SKM-1 (cell line): ENCODE measurements around the gene MOB2.
"Not testable (repeated sequence)": the region's sequence is repeated elsewhere in the genome, so short reads cannot be mapped to it uniquely, and the experiment has no call there.

Experiments
- DNase-seq: peaks from one replicate; lab custom pipeline; 2025; ENCODE audit not compliant: unreplicated experiment; lab: John Stamatoyannopoulos, UW

The MOB2 gene

DNA sequence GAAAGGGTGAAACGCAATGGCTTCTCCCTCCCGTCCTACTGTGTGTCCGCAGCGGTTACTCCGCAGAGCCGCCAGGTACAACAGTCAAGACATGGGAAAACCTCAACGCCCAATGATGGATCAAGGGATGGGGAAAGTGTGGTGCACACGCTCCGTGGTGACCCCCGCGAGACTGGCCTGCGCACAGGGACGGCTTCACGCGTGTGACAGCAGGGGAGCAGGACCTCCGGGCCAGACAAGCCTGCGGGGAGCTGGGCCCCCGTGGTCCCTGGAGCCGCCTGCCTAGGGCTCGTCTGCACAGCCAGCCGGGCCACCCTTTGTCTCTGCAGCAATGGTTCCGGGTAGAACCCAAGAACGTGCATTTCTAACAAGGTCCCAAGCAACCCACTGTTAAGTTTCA, 31.7 kb upstream of the MOB2 start:
- DNase-seq: no peak

DNA sequence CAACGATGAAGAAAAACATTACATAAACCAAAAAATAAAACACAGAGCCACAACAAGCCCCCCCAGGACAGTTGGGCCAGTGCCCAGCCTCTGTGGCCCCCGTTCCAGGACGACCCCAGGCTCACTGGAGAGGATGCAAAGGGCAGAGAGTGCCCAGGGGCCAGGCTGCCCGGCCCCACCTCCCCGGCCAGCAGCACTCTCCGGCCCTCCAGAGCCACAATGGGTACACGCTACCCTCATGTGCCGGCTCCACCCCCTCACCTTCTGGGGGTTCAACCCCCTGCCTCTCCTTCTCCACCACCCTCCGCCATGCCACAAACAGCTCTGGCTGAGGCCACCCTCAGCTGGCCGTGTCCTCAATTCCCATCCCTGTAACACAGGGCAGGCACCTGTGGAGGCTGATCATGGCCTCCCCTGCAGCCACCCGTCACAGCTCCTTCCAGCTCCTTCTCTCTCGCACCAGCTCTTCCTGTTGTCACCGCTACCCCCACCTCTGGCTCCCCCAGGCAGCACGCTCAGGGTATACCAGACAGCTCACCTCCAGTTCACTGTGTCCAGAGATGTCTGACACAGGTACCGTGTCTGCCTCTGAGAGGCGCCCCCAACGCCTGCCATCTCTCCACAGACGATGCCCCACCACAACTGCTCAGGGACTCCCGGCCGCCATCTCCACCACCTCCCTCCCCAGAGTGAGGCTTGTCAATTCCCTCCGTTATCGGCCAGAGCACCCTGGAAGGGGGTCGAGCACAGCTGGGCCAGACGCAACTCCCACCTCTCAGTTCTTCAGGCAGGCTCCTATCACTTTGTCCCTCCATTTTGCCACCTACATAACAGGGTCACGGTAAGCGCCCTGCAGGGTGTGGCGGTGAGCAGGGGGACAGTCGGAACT, 30.8 kb upstream of the MOB2 start:
- DNase-seq: no peak

DNA sequence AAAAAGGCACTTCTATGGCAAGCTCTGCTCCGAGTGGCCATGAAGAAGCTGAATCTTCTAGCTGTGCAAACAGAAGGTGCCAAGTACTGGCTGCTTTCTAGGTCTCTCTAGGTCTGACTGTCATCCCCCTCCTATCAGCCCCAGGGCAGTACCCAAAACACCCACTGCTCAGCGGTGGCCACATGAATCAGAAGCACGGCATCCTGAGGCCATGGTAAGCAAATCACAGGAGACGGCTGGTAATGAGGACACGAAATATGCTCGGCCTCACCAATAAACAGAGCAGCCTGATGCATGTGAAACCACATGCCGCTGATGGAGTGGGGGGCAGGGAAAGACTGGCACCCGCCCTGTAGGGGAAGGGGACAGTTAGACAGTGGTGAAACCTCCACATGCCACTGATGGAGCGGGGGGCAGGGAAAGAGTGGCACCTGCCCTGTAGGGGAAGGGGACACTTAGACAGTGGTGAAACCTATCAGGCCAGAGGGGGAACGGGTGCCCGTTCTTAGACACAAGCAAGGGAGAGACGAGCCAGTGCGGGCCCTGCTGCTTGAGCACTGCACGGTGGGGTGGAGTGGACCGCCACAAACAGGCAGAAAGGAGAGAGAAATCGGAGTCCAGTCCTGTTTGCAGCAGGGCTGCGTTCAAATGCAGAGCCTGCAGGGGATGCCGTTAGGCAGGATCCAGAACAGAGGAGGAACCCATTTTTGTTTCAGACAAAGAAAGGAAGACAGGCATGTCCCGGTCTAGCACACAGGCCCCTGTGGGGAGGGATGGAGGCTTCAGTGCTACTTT, 29.9 kb upstream of the MOB2 start:
- DNase-seq: no peak

DNA sequence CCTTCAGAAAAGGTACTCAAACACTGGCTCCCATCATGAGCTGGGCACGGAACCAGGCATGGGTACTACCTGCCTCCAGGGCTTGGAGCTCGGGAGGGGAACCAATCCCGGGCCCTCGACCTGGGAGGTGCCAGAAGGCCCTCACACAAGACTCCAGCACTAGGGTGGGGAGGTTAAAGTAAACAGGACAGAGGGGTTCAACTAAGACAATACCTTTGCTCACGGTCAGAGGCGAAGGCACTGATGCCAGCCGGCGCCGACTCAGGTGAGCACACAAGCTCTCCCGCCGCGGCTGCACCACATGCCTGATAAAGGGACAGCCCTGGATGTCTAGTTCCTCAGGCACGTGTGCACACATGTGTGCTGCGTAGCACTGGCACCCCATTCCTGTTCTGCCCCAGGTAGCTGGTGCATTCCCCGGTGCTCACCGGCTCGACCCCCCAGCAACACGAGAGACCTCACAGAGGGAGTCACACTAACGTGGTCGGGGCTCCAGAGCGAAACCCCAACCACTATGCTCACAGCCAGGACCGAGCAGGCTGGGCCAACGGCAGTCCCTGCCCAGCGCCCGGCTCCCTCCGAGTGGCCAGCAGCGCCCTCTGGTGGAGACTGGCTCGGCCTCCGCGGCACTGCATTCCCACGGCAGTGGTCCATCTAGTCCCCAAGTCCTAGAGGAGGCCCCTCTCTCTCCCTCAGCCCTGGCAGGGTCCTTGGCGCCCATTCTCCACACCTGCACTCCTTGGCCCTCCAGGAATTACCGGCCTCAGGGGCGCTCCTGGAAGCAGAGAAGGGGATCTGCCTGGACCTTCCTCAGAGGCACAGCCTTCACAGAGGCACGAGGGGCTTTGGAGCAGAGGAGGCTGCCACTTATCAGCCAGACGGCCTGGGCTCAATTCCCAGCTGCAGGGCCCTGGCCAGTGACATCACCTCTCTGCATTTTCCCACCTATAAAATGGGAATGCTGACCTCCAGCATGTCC, 28.8 kb upstream of the MOB2 start:
- DNase-seq: peak; percentile 24

DNA sequence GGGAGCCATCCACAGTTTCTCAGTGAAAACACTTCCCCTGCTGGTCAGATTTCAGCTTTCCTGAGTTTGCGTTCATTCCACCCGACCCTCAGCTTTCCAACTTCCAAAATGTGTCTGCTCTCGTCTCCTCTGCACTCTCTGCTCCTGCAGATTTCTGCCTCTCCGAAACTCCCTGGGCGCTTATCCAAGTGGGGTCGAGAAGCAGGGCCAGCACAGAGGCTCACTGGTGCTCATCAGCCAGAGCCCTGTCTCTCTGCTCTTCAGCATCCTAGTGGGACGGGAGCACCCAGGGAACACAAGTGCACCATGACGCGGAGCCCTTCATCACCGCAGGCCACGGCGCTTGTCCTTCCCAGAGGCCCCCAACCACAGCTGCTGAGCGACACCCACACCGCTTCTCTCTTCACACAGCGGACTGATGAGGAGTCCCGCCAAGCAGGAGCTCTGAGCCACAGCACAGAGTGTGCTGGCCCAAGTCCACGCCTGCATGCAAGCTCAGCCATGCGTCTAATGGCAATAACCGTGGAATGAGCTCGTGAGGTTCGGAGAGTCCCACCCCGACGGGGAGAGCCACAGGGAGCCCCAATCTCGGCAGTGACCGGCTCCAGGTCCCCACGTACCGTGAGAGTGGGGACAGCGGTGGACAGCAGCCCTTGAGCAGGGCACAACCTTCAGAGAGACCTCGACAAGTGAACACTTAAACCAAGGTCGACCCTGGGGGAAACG, 27.9 kb upstream of the MOB2 start:
- no peak for DNase-seq

DNA sequence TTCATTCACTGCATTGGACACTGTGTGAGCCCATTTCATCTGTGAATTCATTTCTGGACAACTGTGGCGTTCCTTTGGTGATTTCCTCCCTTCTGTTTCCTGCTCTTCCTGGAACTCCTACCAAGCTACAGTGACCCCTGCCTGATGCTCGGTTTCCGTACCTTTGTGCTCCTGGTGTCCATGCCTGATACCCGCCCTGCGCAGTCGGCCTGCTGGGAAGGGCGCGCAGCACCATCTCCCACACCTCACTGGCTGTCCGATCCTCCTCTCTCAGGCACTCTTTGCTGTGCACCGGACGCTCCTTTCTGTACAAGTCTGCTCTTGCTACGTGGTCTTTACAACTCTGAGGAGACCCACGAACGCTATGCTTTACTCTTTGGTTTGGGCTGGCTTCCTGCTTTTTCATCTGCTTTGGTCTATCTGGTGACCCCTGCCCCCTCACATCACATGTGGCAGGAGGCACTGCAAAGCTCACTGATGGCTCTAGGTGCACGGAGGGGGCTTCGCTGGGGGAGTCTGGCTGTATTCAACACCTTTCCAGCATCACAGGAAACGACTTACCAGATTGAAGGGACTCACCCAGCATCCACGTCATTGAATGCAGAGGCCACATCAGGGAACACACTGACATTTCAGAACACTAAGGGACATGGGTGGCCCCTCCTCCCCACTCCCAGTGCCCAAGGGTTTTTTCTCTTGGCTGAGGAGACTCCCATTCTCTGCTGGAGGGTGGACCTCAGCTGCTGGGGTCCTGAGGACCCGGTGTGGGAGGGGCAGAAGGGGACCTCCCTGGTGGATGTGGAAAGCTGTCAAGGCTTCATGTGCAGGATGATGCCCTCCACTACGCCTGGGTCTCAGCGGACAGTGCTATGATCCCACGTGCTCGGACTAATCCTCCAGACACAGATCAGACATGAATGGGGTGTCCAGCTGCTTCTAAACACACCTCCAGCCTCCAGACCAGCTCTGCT, 27.0 kb upstream of the MOB2 start:
- DNase-seq: no peak

DNA sequence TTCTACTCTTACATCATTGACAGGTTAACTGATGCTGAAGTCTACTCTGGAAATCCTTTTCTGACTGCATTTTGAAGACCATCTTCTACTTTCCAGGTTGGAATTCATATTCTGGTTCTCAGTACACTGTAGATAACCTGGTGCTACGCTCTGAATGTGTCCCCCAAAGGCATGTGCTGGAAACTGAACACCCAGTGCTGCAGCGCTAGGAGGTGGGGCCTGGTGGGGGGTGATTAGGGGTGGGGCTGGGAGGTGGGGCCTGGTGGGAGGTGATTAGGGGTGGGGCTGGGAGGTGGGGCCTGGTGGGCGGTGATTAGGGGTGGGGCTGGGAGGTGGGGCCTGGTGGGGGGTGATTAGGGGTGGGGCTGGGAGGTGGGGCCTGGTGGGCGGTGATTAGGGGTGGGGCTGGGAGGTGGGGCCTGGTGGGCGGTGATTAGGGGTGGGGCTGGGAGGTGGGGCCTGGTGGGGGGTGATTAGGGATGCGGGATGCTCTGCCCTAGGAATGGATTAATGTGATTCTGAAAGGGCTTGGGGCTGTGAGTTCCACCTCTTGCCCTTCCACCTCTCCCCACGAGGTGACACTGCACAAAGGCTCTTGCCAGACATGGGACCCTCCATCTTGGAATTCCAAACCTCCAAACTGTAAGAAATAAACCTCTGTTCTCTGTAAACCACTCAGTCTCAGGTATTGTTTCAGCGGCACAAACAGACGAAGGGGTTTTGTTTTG, 26.1 kb upstream of the MOB2 start:
- DNase-seq: not testable (repeated sequence)

DNA sequence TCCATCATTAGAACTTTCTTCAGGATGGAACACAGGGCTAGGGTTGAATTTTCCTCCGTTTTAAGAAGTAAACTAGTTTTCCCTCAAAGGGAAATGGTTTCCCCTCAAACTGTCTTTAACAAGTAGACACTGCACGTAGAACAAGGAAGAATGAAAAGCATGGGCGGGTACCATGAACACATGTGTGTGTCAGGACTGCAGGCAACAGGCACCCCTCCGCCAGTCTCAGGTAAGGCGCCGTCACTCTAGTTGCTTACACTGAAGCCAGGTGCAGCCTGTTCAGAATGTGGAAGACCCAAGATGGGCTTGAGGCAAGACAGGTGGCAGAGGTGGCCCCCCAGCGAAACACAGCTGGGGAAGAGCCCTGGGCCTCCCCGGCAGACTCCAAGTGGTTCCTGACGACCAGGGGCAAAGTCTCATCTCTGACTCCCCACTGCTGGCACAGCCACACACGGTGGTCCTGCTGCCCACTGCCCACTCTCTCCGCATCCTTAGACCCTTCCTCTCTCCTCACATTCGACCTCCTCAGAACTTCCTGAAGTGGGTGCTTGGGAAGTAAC, 25.4 kb upstream of the MOB2 start:
- no peak for DNase-seq

DNA sequence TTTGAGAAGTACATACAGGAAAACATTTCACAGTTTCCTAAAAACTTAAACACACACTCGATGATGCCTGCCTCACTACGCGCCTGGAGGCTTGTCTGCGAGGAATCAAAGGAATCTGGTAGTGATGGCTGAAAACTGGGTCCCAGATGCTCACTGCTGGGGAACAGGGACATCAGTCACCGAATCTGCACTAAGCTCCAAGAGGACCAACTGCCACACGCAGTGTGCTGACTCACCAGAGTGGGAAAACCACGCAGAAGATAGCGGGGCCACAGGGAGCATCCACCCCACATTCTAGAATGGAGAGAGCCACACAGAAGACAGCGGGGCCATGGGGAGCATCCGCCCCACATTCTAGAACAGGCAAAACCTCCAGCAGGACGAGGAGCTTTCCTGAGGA, 24.3 kb upstream of the MOB2 start:
- DNase-seq: no peak

DNA sequence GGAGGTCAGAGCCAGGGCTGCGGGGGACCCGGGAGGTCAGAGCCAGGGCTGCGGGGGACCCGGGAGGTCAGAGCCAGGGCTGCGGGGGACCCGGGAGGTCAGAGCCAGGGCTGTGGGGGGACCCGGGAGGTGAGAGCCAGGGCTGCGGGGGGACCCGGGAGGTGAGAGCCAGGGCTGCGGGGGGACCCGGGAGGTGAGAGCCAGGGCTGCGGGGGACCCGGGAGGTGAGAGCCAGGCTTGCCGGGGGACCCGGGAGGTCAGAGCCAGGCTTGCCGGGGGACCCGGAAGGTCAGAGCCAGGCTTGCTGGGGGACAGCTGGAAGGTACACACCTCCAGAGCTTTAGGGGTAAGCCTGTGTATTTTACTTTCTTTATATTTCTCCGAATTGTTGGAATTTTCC, 23.8 kb upstream of the MOB2 start:
- not testable (repeated sequence) for DNase-seq

DNA sequence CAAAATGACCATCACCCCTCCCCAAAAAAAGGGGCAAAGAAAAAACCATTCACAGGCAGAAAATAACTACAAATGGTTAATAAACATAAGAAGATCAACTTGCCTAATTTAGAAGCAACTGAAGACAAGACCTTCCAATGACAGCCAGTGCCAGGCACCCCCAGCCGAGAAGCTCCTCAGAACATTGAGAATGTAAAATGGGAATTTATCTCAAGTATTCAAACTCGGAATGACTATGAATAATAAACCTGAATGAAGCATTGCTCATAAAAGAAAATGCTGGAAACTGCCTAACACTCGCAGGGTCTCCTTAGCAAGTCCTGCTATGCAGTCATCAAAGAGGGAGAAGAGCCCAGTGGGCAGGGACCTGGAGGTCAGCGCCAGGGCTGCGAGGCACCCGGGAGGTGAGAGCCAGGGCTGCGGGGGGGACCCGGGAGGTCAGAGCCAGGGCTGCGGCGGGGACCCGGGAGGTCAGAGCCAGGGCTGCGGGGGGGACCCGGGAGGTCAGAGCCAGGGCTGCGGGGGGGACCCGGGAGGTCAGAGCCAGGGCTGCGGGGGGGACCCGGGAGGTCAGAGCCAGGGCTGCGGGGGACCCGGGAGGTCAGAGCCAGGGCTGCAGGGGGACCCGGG, 23.2 kb upstream of the MOB2 start:
- DNase-seq: no peak

DNA sequence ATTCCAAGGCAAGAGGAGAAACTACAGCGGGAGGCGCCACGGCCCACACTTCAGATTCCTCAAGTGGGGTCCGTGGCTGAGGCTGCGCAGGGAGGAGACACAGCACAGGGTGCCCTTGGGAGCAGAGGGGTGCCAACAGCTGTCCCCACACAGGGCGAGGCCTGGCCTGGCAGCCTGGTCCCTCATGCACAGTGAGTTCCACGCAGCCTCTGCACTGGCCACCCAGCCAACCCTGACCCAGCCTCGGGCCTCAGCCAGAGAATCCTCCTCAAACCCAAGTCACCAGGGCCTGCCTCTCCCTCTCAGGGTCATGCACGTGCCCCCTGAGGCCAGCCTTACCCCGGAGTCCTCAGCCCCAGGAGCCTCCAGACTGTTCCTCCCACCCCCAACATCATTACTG, 22.4 kb upstream of the MOB2 start:
- DNase-seq: no peak

DNA sequence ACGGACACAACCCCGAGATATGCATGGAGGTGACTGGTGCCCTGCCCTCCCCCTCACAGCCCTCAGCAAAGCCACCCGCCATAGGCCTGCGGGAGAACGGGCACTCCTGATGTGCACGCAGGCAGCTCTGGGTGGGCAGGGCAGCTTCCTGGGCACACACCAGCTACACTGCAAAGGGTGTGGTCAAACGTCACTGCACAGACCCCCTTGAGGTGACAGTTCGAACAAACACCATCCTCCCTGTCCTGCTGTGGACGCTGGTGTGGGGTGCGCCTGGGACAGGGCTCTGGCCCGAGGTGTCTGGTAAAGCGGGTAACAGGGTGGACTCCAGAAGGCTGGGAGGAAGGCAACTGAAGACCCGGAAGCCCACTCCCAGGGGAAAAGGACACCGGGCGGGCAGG, 21.9 kb upstream of the MOB2 start:
- no peak for DNase-seq

DNA sequence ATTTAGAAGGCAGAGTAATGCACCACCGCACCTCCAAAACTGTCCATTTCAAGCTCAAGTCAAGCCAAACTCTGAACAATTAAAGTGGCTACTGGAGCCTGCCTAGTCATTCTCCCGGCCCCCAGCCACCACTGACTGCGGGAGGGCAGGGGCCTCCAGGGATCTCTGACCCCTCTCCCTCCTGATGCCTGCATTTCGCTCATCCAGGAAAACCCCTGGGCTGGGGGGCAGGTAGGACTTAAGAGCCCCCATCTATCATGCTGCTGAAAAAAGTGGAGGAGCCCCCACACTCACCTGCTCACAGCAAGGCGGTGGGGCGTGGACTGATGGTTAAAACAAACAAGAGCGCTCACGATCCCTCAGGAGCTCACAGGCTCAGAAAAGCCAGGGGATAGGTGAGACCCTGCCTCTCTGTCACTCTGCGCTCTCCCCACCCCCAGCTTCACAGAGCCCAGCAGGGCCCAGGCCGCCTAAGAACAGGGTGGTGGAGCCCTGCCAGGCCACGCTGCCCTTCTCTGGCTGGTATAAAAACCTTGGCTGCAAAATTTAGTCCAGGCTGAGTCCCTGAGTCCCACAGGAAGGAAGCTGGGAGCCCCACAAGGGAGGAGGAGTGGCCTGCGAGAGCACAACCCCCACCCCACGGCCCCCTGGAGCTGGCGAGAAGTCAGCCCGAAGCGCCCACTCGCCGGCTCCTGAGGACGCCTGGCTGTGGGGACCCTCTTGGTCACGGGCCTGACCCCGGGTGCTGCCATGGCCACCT, 21.0 kb upstream of the MOB2 start:
- no peak for DNase-seq

DNA sequence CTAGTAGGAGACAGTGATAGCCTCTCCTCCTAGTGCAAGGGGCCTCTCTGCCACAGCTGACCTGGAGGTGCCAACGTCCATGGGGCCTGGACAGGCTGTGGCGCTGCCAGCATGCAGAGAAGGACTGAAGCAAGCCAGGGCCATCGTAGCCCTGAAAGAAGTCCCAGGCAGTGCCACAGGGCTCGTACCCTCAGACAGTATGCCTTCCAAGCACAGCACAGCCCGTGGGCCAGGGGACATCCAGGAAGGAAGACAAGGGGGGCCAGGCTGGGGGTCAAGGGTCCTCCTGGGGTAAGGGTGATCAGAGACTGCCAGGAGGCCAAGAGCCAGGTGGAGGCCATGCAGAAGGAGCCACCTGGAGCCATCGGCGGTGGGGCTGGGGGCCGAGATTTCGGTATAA, 20.4 kb upstream of the MOB2 start:
- DNase-seq: no peak

DNA sequence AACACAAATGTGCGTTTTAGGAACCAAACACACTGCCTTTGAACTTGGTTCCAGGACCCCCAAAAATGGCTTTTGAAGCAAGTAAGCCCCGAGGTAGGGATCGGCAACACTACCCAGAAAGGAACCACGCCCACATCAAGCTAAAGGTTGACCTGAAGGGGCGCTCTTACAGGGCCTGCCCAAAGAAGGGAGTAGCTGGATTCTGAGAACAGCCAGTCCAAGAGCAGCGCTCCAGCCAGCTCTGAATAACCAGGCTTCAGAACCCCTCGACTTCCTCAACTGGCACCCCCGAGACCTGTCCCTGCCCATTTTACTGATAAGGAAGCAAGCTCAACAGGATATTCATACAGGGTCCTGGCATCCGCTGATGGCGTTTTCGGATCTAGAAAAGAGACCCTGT, 18.9 kb upstream of the MOB2 start:
- no peak for DNase-seq
